ENCODE measurements around the gene ICA1L.

ICA1L gene

DNA sequence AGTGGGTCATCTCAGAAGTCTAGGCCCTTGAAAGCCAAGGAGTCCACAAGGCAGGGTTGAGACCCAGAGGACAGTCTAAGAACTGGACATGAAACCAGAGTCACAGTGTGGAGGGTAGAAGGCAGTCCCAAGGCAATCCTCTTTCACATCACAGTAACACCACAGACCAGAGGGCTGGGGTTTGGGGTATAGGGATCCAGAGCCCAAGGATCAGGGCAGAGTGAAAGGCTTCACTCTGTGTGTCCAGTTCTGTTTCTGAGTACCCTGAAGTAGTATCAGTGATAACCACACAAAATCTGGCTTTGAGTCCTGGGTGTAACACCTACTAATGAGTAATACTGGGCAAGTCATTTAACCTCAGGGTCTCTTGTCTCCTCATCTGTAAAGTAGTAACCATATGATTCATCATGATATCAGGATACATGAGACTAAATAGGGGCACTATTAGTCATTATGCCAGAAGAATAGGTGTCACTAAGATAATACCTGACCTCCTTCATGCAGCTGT, 91.0 kb downstream of the ICA1L start:
- no peak for DNase-seq

DNA sequence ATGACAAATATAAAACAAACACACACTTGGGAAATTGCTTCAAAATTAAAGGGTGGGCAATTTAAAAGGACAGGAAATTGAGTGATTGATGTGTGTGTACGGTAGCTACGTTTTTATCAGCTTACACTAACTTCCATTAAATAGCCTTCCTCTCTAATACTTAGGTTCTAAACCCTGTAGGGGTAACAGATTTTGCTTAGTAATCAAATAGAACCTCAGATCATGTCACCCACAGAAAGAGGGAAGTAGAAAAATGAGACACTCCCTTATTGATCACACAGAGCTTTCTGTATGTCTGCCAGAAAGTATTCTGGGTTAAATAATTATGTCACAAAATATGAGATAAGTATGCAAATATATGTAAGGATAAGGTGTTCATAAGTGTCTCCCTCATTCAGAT, 93.3 kb downstream of the ICA1L start:
- no peak for DNase-seq

DNA sequence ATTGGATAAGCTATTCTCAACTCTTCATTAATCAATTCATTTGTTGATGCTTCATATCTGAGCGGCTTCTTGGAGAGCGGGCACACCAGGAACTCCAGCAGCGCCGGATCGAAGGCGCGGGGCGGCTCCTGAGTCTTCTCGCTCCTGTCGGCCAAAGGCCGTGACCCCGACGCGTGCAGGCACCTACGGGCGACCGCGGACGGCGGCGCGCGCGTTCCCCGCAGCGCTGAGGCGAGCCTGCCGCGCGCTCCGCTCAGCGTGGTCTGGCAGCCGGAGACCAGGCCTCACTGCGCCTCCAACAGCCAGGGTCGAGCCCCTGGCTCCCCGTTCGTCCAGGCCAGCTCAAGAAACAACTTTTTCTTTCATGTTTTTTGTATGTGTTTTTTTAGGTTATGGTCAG, 97.5 kb downstream of the ICA1L start:
- no peak for DNase-seq

DNA sequence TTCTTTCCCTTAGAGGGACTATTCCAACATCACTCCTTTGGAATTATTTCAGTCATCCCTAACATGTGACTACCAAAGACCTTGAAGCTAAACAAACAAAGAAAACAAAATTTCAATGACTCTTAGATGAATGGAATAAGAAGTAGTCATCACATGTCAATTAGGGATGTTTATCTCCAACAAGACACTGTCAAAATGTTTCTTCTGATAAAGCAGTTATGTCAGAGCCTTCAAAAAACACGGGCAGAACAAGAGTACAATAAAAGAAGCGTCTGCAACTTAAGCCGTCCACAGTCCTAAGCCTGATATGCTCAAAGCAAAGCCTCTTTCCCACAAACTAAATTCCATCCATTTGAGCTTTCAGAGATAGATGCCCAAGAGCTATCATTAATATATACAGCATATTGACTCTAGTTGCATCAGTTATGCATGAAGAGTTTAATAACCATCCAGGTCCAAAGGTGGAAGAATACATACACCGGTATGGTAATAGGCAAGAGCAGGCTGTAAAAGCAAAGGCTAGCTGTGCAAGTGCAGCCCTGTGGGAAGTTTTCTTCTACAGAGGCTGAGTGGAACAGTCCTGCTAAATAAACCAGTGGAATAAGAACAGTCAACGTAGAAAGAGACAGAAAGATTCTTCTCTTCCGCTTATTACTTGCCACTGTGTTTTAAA, 98.1 kb downstream of the ICA1L start:
- no peak for DNase-seq

DNA sequence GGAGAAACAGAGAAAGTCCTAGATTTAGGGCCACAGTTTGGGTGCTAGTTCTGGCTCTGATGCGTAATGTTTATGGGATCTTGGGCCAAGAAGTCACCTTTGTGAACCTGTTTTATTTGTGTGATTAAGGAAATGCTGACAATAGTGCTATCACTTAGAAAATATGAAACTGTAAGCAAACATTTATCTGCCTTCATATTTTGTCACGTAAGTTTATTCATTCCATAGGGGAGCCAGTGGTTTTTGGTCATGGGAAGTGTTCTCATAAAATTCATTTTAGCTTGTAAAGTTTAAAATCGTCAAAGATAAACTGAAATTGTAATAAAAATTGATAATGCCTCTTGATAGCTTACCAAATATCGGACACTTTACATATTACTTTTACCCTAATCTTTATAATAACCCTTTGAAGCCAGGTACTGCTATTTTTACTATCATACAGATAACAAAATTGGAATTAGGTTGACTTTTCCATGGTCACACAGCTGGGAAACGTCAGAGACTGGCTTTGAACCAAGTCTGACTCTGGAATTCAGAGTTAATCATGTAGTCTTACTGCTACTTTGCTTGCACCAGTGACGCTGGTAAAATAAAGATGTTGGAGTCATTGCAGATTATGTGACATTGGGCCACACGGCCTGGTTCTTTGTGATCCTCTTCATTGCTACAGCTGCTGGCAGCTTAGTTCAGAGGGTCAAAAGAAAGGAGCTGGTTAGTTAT, 99.7 kb downstream of the ICA1L start:
- no peak for DNase-seq

DNA sequence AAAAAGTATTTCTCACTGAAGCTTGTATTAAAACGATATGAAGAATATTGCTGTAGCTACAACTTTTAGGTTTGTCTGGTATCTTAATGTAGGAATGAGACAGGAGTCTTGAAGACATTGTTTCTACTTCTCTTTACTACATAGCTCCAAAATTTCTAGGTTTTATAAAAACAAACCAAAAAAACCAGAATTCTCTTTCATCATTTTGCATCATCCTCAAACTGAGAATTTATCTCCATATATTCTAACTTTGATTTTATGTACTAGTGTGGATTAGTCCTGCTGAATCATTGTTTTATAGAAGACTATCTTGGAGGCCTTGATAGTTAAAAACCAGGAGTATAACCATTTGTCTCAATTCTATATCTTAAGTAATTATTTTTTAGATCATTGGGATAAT, 100.2 kb downstream of the ICA1L start:
- DNase-seq: no peak

DNA sequence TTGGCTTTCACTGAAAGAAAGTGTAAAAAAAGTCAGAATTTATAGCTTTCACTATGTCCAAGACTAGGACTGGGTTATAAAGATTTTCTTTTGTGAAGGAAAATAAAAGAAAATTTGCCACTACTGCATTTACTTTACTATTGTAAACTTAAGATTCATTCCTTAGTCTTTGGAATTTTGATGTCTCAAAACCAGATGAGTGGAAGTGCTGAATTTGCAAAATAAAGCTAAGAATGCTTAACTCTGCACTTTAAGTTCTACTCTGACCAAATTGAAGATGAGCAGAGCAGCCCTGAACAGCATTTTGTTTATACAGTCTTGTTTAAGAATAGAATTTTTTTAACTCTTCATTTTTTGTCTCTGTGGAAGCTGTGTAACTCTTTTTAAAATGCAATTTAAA, 102.4 kb downstream of the ICA1L start:
- no peak for DNase-seq

DNA sequence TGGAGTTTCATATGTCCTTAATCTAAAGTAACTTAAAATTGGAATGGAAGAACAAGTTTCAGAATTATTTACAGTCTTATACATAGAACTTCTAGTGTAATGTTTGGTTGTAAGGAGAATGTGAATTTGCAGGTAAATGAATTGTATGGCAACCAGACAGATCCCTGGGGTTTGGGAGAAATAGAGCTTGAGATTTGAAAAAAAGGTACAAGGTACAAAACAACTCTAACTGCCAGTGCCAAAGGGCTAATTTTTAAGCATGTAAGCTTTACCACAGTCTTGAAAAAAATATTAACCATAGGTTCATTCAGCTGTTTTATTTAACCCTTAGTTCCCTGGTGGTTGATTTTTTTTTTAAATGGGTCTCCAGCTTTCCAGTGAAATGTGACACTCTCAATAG, 103.3 kb downstream of the ICA1L start:
- no peak for DNase-seq

DNA sequence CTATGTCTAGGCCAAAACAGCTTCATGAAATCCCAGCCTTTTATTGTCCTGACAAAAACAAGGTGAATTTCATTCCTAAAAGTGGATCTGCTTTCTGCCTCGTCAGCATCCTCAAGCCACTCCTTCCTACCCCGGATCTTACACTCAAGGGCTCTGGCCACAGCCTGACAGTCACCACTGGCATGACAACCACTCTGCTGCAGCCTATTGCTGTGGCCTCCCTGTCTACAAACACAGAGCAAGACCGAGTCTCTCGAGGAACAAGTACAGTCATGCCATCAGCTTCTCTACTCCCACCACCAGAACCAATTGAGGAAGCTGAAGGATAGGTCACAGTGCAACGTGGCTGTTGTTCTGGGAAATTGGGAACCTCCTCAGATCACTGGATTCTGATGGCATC, 106.1 kb downstream of the ICA1L start:
- no peak for DNase-seq

DNA sequence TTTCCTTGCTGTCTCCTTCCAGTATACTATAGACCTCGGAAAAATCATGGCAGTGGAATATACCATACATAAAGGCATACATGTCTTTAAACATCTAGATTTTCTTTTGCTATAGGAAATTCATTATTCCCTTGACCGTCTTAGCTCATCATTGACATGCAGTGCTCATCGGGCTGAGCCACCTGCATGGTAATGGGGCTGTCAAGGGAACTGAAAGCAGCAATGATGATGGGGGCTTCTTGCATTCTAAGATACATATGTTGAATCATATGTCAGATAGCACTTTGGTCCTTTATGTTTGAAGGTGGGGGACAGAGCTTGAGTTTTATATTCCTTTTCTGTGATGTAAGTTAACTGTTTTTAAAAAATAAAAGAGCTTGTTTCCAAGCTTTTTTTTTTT, 106.6 kb downstream of the ICA1L start:
- DNase-seq: no peak

DNA sequence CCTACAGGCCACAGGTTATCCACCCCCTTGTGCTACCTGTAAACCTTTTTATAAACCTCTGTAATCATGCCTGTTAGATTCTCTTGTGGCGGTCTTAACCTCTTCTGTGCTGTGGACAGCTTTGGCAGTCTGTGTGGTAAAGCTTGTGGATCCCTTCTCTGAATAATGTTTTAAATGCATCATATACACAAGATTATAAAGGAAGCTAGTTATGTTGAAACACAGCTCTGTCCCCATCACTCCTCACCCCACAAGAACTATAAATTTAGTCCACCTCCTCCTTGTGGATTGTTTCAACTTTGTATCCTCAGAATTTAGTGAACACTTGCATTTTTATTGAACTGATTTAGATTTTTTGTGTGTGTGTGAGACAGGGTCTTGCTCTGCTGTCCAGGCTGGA, 107.7 kb downstream of the ICA1L start:
- DNase-seq: no peak

DNA sequence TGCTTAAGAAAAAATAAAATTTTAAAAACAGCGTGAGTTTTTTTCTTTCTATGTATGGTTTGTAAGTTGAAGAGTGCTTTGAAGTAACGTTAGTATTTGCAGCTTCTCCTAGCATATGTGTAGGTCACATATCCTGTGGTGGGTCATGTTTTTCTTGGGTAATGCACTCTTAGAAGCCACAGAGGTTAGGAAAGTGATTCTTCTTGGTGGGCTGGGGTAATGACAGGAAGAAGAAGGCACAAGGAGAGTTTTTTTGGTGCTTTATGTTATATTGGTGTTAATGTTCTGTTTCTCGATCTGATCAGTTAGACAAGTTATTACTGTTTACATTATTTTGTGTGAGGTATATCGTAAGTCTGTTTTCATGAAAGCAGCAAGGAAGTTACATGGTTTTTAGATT, 109.0 kb downstream of the ICA1L start:
- peak in 1 of 2 donors; percentile 17 for DNase-seq

DNA sequence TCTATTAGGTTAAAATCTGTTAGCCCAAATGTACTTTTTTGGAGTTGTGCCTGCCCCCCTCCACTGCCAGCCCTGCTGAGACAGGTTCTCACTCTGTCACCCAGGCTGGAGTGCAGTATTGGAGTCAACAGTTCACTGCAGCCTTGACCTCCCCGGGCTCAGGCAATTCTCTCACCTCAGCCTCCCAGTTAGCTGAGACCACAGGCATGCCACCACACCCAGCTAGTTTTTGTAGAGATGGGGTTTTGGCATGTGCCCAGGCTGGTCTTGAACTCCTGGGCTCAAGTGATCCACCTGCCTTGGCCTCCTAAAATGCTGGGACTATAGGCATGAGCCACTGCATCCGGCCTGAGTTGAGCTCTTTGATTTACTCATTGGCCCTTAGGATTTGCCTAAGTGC, 110.7 kb downstream of the ICA1L start:
- no peak for DNase-seq

DNA sequence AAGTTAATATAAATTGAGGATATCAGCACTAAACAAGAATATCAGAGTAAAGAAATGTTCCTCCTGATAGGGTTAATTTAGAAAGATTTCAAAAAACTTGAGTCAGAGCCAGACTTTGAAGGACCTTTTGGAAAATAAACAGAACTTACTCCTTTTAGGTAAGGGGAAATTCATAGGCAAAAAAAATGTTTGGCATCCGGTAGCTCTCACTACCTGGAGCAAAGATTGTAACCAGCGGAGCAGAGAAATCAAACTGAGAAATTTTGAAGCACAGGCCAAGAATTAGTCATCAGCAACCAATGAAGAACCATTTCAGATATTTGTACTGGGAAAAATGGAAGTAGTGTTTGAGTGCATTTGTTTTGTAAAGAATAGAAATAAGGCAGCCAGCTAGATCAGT, 113.0 kb downstream of the ICA1L start:
- DNase-seq: no peak

DNA sequence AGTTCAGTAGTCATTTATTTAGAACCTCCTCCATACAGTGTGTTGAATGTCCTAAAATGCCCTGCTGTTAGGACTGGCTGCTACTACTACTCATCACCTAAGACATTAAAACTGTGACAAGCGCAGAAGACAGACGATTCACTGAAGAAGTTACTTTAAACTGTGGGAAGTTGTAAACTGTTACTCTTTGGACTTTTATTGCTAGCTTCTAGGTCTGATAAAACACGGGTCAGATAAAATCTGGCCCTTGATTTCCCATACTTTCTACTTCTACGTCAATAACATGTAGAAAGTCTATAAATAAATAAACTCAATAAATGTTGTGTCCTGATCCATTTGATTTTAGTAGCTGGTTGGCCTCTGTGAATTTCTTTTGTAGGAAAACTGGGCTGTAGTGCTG, 113.4 kb downstream of the ICA1L start:
- DNase-seq: no peak

DNA sequence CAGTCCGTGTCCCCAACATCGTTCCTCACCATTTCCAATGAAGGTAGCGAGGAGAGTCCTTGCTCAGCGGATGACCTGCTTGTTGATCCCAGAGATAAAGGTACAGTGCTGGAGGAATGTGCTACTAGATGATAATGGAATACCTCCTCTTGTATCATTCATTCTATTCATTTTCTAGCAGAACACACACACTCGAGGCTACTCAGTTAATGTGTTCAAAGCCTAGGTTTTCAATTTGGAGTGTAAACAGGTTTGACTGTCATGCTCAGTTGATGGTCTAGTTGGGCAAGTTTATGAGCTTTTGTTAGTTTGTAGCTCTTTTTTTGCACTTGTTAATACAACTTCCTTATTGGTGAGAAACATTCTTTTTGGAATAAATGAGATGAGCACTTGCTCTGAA, 114.2 kb downstream of the ICA1L start:
- no peak for DNase-seq

DNA sequence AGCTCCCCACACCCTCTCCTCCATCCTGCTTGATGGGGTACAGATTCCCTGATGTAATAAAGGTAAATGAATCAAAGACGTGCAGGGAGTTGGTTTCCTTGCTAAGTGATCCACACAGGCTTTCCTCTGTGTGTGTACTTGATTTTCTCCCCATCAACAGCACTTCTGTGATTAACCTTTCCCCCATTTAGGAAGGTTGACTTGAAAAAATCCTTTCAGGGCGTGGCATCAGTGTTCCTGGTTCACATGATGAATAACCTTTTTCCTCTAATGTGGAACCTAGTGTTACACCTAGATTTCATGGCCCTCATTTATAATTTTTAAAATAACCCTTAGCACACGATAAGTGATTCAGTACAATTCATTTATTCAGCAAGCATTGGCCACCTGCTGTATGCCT, 115.0 kb downstream of the ICA1L start:
- no peak for DNase-seq

DNA sequence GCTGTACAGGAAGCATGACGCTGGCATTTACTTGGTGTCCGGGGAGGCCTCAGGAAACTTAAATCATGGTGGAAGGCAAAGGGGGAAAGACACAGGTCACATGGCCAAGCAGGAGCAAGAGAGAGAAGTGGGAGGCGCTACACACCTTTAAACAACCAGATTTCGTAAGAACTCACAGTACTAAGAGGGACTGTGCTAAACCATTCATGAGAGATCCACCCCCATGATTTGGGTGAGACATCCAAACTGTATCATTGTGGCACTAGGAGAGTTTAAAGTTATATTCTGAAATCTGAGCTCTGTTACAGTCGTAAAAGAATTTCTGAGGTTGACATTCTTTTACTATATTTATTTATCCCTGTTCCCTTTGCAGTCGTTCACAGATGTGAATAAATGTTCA, 116.6 kb downstream of the ICA1L start:
- DNase-seq: no peak

DNA sequence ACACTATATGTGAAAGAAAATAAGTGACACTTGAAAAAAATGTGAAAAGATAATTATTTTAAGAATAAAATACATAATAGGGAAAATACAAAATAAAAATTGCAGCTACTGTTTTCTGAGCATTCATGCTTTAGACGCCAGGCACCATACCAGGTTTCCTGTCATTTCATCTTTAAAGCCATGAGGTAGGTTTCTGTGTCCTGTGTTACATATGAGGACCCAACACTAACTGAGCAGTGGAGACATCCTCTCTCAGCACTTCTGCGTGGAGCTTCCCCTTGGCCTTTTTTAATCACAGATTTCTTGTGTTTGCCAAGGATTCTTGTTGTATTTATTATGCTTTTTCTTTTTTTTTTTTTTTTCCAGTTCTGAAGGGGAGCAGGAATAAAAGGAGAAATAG, 119.5 kb downstream of the ICA1L start:
- no peak for DNase-seq

DNA sequence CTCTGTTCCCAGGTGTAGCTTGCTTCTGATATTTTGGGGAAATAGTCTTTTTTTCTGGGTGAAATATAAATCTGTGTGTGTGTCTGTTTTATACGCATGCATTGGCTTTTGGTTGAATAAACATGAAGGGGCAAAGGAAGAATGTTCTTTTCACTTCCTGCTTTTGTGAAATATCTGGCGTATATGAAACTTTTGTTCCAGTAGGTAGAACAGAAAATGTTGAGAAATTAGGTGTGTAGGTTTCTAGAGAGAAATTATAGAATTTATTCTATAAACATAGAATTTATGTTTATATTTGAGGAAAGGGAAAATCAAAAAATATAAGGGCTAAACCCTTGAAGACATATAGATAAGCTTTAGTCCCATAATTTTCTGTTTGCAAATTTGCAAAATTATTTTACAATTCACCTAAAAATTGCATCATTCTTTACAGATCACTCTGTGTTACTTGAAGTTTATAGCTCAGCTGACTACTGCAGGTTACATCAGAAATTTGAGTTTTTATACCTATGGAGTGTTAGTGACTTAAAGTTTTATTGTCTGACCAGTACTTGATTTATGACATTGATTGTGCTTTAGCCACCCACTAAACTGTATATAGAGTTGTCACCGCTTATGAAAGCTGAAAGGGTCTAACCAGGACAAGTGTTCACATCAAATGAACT, 120.7 kb downstream of the ICA1L start:
- DNase-seq: no peak

DNA sequence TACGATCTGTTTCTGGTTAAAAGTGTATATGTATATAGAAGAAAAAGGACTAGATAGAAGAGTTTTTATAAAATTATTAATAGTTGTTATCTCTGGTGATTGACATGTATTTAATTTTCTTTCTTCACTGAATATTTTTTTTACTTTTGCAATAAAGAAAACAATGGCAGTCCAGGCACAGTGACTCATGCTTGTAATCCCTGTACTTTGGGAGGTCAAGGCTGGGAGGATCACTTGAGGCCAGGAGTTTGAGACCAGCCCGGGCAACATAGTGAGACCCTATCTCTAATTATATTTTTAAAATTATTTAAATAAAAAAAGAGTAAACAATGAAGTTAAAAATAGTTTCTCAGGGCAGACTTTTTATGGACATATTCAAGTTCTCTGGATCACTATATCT, 122.1 kb downstream of the ICA1L start:
- no peak for DNase-seq

DNA sequence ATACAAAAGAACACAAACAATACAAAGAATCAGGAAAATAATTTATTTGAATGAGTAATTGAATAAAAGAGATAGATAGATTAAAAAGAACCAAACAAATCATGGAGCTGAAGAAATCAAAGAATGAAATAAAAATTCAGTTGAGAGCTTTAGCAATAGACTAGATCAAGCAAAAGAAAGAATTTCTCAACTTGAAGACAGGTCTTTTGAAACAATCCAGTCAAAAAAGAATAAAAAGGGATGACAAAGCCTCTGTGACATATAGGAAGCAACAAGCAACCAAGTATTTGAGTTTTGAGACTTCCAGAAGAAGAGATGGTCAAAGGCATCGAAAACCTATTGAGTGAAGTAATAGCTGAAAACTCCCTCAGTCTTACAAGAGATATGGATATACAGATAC, 128.0 kb downstream of the ICA1L start:
- no peak for DNase-seq

DNA sequence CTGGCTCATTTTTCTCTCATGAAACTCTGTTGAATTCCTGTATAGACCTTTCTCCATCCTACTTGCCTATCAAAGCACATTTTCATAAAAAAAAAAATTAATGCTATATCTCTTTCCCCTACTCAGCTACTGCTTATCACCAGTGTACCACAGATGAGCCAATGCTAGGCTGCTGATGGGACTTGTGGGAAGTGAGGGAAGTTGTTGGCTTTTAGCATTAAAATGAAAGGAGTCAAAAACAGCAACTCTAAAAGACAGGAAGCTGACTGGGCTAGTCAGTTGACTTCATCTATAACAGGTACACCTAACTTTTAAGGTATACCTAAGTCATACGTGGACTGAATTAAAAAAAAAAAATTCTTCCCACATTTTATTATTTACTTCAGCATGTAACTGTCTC, 134.7 kb downstream of the ICA1L start:
- no peak for DNase-seq

DNA sequence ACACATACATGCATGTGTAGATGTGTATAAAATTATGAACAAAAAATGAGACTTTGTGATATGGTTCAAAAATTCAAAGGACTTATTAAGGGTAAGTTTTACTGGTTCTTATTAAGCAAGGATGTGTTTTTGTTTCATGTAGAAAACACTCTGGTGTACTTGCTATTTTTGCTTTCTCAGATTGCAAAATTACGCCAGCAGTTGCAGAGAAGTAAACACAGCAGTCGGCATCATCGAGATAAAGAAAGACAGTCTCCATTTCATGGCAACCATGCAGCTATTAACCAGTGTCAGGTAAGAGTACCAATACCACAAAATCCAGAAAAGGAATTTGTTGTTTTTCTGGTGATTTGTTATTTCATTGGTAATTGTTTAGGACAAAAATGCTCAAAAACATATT, 145.5 kb downstream of the ICA1L start:
- DNase-seq: no peak
